GM18526 (cell line): ENCODE data around the gene DUS3L.
A peak's percentile ranks its signal among the peaks of the same experiment; 100 is the strongest.

Experiments used
- POLR2A ChIP-seq: IDR thresholded peaks from 3 replicates; pipeline ENCODE4 v1.6.1; 2011; ENCODE audit not compliant: insufficient read length; ENCODE audit errors: extremely low read depth

DUS3L gene

GRCh38 chr19:5790559-5791520, at the start of gene DUS3L:
Gene DUS3L, minus strand, starts transcription at chr19:5791163. Its CDS starts 22 bp downstream, at chr19:5791141.
- peak; percentile 82 for TF ChIP-seq POLR2A

GRCh38 chr19:5839065-5840017, 48.4 kb upstream of the DUS3L start, which contains the start of gene FUT6:
Gene FUT6, minus strand, starts transcription at chr19:5839702. Its CDS starts 7,135 bp downstream, at chr19:5832567.
- no peak for TF ChIP-seq POLR2A

GRCh38 chr19:5838353-5839064, 47.5 kb upstream of the DUS3L start:
- no peak for TF ChIP-seq POLR2A

GRCh38 chr19:5837761-5838352, 46.9 kb upstream of the DUS3L start:
- TF ChIP-seq POLR2A, result no peak

GRCh38 chr19:5832527-5833216, 41.7 kb upstream of the DUS3L start:
- TF ChIP-seq POLR2A, result no peak

- TF ChIP-seq POLR2A, result no peak
Measured at GRCh38 chr19:5832061-5832460, 41.1 kb upstream of the DUS3L start.

GRCh38 chr19:5831159-5831558, 40.2 kb upstream of the DUS3L start:
- TF ChIP-seq POLR2A, result no peak

- no peak for TF ChIP-seq POLR2A
Measured at GRCh38 chr19:5829567-5830310, 38.8 kb upstream of the DUS3L start.

GRCh38 chr19:5828661-5829566, 38.0 kb upstream of the DUS3L start:
- TF ChIP-seq POLR2A, result no peak

GRCh38 chr19:5827891-5828660, 37.1 kb upstream of the DUS3L start:
- TF ChIP-seq POLR2A, result peak; percentile 98

GRCh38 chr19:5827342-5827890, 36.5 kb upstream of the DUS3L start:
- TF ChIP-seq POLR2A, result no peak
